HepG2 (cell line): ENCODE measurements around the gene AGTRAP.

ENCODE experiments used
- ZNF768 ChIP-seq: sonication (generic); formaldehyde crosslinking; IDR thresholded peaks from 2 replicates; pipeline ENCODE4 v1.4.0; 2020; ENCODE audit warnings: missing genetic modification reagents
- TF ChIP-seq, protein P1 (sequence below): sonication (generic); formaldehyde crosslinking; IDR thresholded peaks from 2 replicates; pipeline ENCODE4 v1.9.0; 2022; ENCODE audit warnings: missing genetic modification reagents, mild to moderate bottlenecking, borderline replicate concordance

DNA sequence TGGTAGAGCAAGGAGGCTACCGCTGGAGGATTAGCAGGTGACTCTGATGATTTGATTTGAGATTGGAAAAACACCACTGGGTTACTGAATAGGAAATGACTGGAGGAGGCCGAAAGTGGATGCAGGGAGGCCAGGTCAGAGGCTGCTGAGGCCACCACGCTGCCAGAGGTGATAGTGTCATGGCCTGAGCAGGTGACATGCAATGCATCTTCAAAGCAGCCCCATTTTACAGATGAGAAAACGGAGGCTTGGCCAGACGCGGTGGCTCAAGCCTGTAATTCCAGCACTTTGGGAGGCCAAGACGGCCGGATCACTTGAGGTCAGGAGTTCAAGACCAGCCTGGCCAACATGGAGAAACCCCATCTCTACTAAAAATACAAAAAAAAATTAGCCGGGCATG, 38.8 kb downstream of the AGTRAP start:
- no peak for TF ChIP-seq ZNF768
- TF ChIP-seq, protein P1, sequence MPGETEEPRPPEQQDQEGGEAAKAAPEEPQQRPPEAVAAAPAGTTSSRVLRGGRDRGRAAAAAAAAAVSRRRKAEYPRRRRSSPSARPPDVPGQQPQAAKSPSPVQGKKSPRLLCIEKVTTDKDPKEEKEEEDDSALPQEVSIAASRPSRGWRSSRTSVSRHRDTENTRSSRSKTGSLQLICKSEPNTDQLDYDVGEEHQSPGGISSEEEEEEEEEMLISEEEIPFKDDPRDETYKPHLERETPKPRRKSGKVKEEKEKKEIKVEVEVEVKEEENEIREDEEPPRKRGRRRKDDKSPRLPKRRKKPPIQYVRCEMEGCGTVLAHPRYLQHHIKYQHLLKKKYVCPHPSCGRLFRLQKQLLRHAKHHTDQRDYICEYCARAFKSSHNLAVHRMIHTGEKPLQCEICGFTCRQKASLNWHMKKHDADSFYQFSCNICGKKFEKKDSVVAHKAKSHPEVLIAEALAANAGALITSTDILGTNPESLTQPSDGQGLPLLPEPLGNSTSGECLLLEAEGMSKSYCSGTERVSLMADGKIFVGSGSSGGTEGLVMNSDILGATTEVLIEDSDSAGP = no peak
